HepG2 (cell line): ENCODE data around the gene ING5.

Source experiments
- EP300 ChIP-seq, 3 experiments: sonication (generic) in 1 of 3; formaldehyde crosslinking in 1 of 3; IDR thresholded peaks; 2 replicates each; pipeline versions ENCODE4 v1.5.1 to v1.6.1; 2011 to 2020; ENCODE audit warnings: low read depth in 2 of 3, low read length in 2 of 3, borderline replicate concordance in 1 of 3, improper control_type of control experiment in 1 of 3, mild to moderate bottlenecking in 1 of 3, missing genetic modification reagents in 1 of 3, moderate library complexity in 1 of 3
- HOXA5 ChIP-seq: sonication (generic); formaldehyde crosslinking; IDR thresholded peaks from 2 replicates; pipeline ENCODE4 v1.4.0; 2020; ENCODE audit warnings: missing genetic modification reagents
- KDM5A ChIP-seq: fragments of 200-600 bp; sonication (generic); IDR thresholded peaks from 2 replicates; pipeline ENCODE4 v1.7.0; 2018; ENCODE audit warnings: antibody characterized with exemption, mild to moderate bottlenecking, low read length, borderline replicate concordance
- MAZ ChIP-seq, 2 experiments: sonication (generic) in 1 of 2; formaldehyde crosslinking in 1 of 2; IDR thresholded peaks; 2 replicates each; pipeline versions ENCODE4 v1.5.0 to v1.6.1; 2012 to 2020; ENCODE audit warnings: low read depth in 2 of 2, mild to moderate bottlenecking in 2 of 2, borderline replicate concordance in 1 of 2, improper control_type of control experiment in 1 of 2, low read length in 1 of 2, missing genetic modification reagents in 1 of 2, moderate library complexity in 1 of 2
- MXI1 ChIP-seq: IDR thresholded peaks from 3 replicates; pipeline ENCODE4 v1.6.1; 2012; ENCODE audit warnings: low read depth, low read length, inconsistent platforms, borderline replicate concordance
- NR3C1 ChIP-seq: sonication (generic); formaldehyde crosslinking; IDR thresholded peaks from 2 replicates; pipeline ENCODE4 v1.4.0; 2020; ENCODE audit warnings: missing genetic modification reagents
- PCBP2 ChIP-seq: fragments of 200-400 bp; formaldehyde crosslinking; optimal IDR thresholded peaks from 2 replicates; pipeline ENCODE3; 2018; ENCODE audit warnings: low read length, low read depth; ENCODE audit not compliant: poor library complexity, severe bottlenecking
- POLR2A ChIP-seq, 2 experiments: IDR thresholded peaks; 2 replicates each; pipeline ENCODE4 v1.6.1; 2011; ENCODE audit warnings: low read depth in 2 of 2, low read length in 2 of 2, mild to moderate bottlenecking in 1 of 2, moderate library complexity in 1 of 2; ENCODE audit not compliant: insufficient read depth in 1 of 2
- RFX1 ChIP-seq: fragments of 450-650 bp; IDR thresholded peaks from 2 replicates; pipeline ENCODE4 v1.6.1; 2017
- ZBTB1 ChIP-seq: sonication (generic); formaldehyde crosslinking; IDR thresholded peaks from 2 replicates; pipeline ENCODE4 v1.4.0; 2020; ENCODE audit warnings: missing genetic modification reagents, borderline replicate concordance
- ZNF780A ChIP-seq: sonication (generic); formaldehyde crosslinking; IDR thresholded peaks from 2 replicates; pipeline ENCODE4 v1.8.0; 2022; ENCODE audit warnings: mild to moderate bottlenecking, missing genetic modification reagents, moderate library complexity

- TF ChIP-seq ZNF780A (CRISPR knock-in tag) (no peak), PCBP2 (no peak), POLR2A (IDR thresholded peaks at IDR 0.05; ENCODE audit: insufficient read depth in 1 of 2, low read depth in 2 of 2, low read length in 2 of 2) (no peak; a peak in 1 of 4 replicates), KDM5A (no peak), RFX1 (no peak), MXI1 (no peak), NR3C1 (CRISPR knock-in tag) (no peak), EP300 (IDR thresholded peaks at IDR 0.05; ENCODE audit: low read depth in 2 of 2, low read length in 2 of 2) (no peak), EP300 (CRISPR knock-in tag; IDR thresholded peaks at IDR 0.05; ENCODE audit: borderline replicate concordance) (no peak), MAZ (IDR thresholded peaks at IDR 0.05; ENCODE audit: borderline replicate concordance, low read depth, low read length) (no peak), MAZ (CRISPR knock-in tag; IDR thresholded peaks at IDR 0.05; ENCODE audit: low read depth) (no peak), HOXA5 (CRISPR knock-in tag) (no peak), ZBTB1 (CRISPR knock-in tag) (no peak)
These were observed 25.2 kb upstream of the ING5 start for GRCh38 chr2:241676665-241677064.
